IPS-18a (cell line): ENCODE results near the gene LRRC27.
A peak's percentile ranks its signal among the peaks of the same experiment; 100 is the strongest.
"Not testable (repeated sequence)": the region's sequence is repeated elsewhere in the genome, so short reads cannot be mapped to it uniquely, and the experiment has no call there.

Experiments used
- H3K27ac ChIP-seq: one replicate; pipeline ENCODE4 v1.5.1; 2013; ENCODE audit warnings: low read length
- H3K27me3 ChIP-seq: one replicate; pipeline ENCODE4 v1.6.1; 2013; ENCODE audit warnings: mild to moderate bottlenecking, low read length; ENCODE audit not compliant: control insufficient read depth, insufficient read depth
- H3K36me3 ChIP-seq: one replicate; pipeline ENCODE4 v1.6.1; 2013; ENCODE audit warnings: low read depth, low read length; ENCODE audit not compliant: control insufficient read depth
- H3K4me1 ChIP-seq: one replicate; pipeline ENCODE4 v1.6.1; 2013; ENCODE audit warnings: low read depth, low read length; ENCODE audit not compliant: control insufficient read depth
- H3K4me3 ChIP-seq: one replicate; pipeline ENCODE4 v1.5.1; 2013; ENCODE audit warnings: low read length
- H3K9ac ChIP-seq: one replicate; pipeline ENCODE4 v1.6.1; 2013; ENCODE audit warnings: mild to moderate bottlenecking, low read length, moderate library complexity
- H3K9me3 ChIP-seq: one replicate; pipeline ENCODE4 v1.6.1; 2013; ENCODE audit warnings: low read depth, low read length; ENCODE audit not compliant: control insufficient read depth

The LRRC27 gene

GRCh38 chr10:132335189-132336063, 3.4 kb downstream of the LRRC27 start:
- Histone ChIP-seq H3K27ac (no peak overlapping the region), H3K4me3 (no peak overlapping the region), H3K4me1 (peaks cover 20% of the 10 kb centered on the region), H3K36me3 (no peaks in the 10 kb centered on the region), H3K9me3 (no peaks in the 10 kb centered on the region), H3K9ac (no peak overlapping the region), H3K27me3 (peaks cover 16% of the 10 kb centered on the region)

GRCh38 chr10:132336064-132336746, 4.2 kb downstream of the LRRC27 start:
- peaks cover 16% of the 10 kb centered on the region for H3K27me3 ChIP-seq

GRCh38 chr10:132336919-132337407, 5.0 kb downstream of the LRRC27 start:
- Histone ChIP-seq H3K9me3 (no peaks in the 10 kb centered on the region), H3K4me1 (peaks cover 20% of the 10 kb centered on the region), H3K27me3 (peaks cover 16% of the 10 kb centered on the region), H3K9ac (no peak overlapping the region), H3K4me3 (peak overlapping the region; percentile 31), H3K36me3 (no peaks in the 10 kb centered on the region), H3K27ac (no peak overlapping the region)

More at GRCh38 chr10:132336064-132336746, 4.2 kb downstream of the LRRC27 start:
- H3K27ac ChIP-seq, result no peak overlapping the region
- H3K4me3 ChIP-seq, result no peak overlapping the region
- peaks cover 20% of the 10 kb centered on the region for H3K4me1 ChIP-seq
- no peaks in the 10 kb centered on the region for H3K9me3 ChIP-seq
- H3K36me3 ChIP-seq, result no peaks in the 10 kb centered on the region
- H3K9ac ChIP-seq, result no peak overlapping the region

GRCh38 chr10:132337854-132338253, 5.9 kb downstream of the LRRC27 start:
- not testable (repeated sequence) for H3K9me3 ChIP-seq, H3K36me3 ChIP-seq, H3K4me3 ChIP-seq, H3K9ac ChIP-seq, H3K27ac ChIP-seq
- Histone ChIP-seq H3K4me1 (peaks cover 13% of the 10 kb centered on the region), H3K27me3 (peaks cover 11% of the 10 kb centered on the region)

- Histone ChIP-seq H3K27me3 (peaks cover 2% of the 10 kb centered on the region), H3K36me3 (no peaks in the 10 kb centered on the region), H3K9me3 (no peaks in the 10 kb centered on the region), H3K4me3 (no peak overlapping the region), H3K9ac (no peak overlapping the region), H3K4me1 (peaks cover 11% of the 10 kb centered on the region), H3K27ac (no peak overlapping the region)
Measured at GRCh38 chr10:132338876-132339275, 6.9 kb downstream of the LRRC27 start.

GRCh38 chr10:132339276-132339675, 7.3 kb downstream of the LRRC27 start:
- Histone ChIP-seq H3K4me3 (no peak overlapping the region), H3K9ac (no peak overlapping the region), H3K36me3 (no peaks in the 10 kb centered on the region), H3K27ac (no peak overlapping the region), H3K9me3 (no peaks in the 10 kb centered on the region), H3K4me1 (peaks cover 11% of the 10 kb centered on the region), H3K27me3 (no peaks in the 10 kb centered on the region)

GRCh38 chr10:132341017-132341416, 9.0 kb downstream of the LRRC27 start:
- Histone ChIP-seq H3K36me3 (no peaks in the 10 kb centered on the region), H3K9ac (no peak overlapping the region), H3K9me3 (no peaks in the 10 kb centered on the region), H3K4me1 (peaks cover 11% of the 10 kb centered on the region), H3K27ac (no peak overlapping the region), H3K4me3 (no peak overlapping the region), H3K27me3 (no peaks in the 10 kb centered on the region)

GRCh38 chr10:132341781-132342180, 9.8 kb downstream of the LRRC27 start:
- no peak overlapping the region for H3K27ac ChIP-seq
- no peak overlapping the region for H3K4me3 ChIP-seq
- H3K27me3 ChIP-seq, result no peaks in the 10 kb centered on the region
- H3K9ac ChIP-seq, result no peak overlapping the region
- H3K4me1 ChIP-seq, result peaks cover 7% of the 10 kb centered on the region
- H3K36me3 ChIP-seq, result no peaks in the 10 kb centered on the region
- H3K9me3 ChIP-seq, result no peaks in the 10 kb centered on the region

GRCh38 chr10:132342553-132342952, 10.6 kb downstream of the LRRC27 start:
- Histone ChIP-seq H3K9me3 (no peaks in the 10 kb centered on the region), H3K36me3 (no peaks in the 10 kb centered on the region), H3K4me1 (peaks cover 2% of the 10 kb centered on the region), H3K27me3 (no peaks in the 10 kb centered on the region), H3K27ac (no peak overlapping the region), H3K9ac (no peak overlapping the region), H3K4me3 (no peak overlapping the region)

- Histone ChIP-seq H3K9ac (no peak overlapping the region), H3K36me3 (no peaks in the 10 kb centered on the region), H3K27me3 (no peaks in the 10 kb centered on the region), H3K27ac (no peak overlapping the region), H3K4me1 (no peaks in the 10 kb centered on the region), H3K9me3 (no peaks in the 10 kb centered on the region), H3K4me3 (no peak overlapping the region)
Measured at GRCh38 chr10:132344386-132344785, 12.4 kb downstream of the LRRC27 start.

- H3K9ac ChIP-seq, result no peak overlapping the region
- H3K4me3 ChIP-seq, result no peak overlapping the region
- no peaks in the 10 kb centered on the region for H3K27me3 ChIP-seq
- H3K27ac ChIP-seq, result no peak overlapping the region
- H3K36me3 ChIP-seq, result no peaks in the 10 kb centered on the region
- H3K4me1 ChIP-seq, result no peaks in the 10 kb centered on the region
- no peaks in the 10 kb centered on the region for H3K9me3 ChIP-seq
Measured at GRCh38 chr10:132345345-132345744, 13.4 kb downstream of the LRRC27 start.
